Measurements from ENCODE around the gene MALSU1. TPM values are rescaled to one million over a fixed set of nuclear protein-coding genes. Genes with fewer than 3 reads are reported as not detected.
A peak's percentile ranks its signal among the peaks of the same experiment; 100 is the strongest.
"Not testable (repeated sequence)": the region's sequence is repeated elsewhere in the genome, so short reads cannot be mapped to it uniquely, and the experiment has no call there.

MALSU1 gene
- total RNA-seq, 2 donors from 2014 or later, result 52.1 to 55.5 TPM

DNA sequence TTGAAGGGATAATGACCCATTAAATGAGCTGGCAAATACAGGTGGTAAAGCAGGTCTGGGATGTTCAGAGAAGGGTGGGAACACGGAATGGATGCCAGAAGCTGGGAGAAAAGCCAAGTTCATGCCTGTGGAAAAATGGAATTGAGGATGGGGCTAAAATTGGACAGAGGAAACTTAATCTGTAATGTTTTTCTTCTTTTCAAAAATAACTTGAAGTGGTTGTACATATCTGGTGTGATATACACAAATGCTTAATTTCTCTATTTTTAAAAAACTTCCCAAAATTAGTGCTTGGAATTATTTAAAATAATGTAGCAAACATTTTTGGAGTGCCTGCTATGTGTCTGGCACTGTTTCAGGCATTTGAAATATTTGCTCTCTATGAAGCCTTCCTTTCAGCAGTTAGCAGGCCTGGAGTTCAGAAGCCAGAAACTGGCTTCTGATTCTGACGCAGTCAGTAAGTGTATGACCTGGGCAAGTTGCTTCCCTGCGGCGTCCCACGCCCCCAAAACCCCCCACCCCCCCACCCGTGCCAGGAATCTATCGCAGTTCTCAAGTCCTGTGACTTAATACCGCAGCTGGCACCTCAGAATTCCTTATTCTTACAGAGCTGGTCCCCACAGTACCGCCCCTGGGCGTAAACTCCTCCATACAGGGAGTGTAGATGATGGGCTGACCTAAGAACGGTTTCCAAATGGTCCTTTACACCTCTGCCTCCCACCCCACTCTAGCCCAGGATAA lies 828 bp upstream of the MALSU1 start:
- Histone ChIP-seq H3K27me3 (replicated peaks; ENCODE audit: insufficient read depth) (no peaks in the 10 kb centered on the region), H3K9me3 (no peaks in the 10 kb centered on the region), H3K4me1 (replicated peaks) (no peaks in the 10 kb centered on the region), H3K4me3 (peak overlapping the region; percentile 76 to 79), H3K27ac (peak overlapping the region; percentile 63 to 66), H3K36me3 (no peaks in the 10 kb centered on the region)
- intact Hi-C loops (cut with DNase I), result no loop called here
- DNase-seq (ENCODE audit: low spot score), result no peak
- TF ChIP-seq POLR2A (IDR thresholded peaks at IDR 0.05), result no peak
- TF ChIP-seq POLR2AphosphoS5 (IDR thresholded peaks at IDR 0.05), result no peak
- TF ChIP-seq, protein P1, sequence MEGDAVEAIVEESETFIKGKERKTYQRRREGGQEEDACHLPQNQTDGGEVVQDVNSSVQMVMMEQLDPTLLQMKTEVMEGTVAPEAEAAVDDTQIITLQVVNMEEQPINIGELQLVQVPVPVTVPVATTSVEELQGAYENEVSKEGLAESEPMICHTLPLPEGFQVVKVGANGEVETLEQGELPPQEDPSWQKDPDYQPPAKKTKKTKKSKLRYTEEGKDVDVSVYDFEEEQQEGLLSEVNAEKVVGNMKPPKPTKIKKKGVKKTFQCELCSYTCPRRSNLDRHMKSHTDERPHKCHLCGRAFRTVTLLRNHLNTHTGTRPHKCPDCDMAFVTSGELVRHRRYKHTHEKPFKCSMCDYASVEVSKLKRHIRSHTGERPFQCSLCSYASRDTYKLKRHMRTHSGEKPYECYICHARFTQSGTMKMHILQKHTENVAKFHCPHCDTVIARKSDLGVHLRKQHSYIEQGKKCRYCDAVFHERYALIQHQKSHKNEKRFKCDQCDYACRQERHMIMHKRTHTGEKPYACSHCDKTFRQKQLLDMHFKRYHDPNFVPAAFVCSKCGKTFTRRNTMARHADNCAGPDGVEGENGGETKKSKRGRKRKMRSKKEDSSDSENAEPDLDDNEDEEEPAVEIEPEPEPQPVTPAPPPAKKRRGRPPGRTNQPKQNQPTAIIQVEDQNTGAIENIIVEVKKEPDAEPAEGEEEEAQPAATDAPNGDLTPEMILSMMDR (IDR thresholded peaks at IDR 0.05), result no peak
- WGBS, result 77% methylated on average over 11 of the region's 11 CpGs

DNA sequence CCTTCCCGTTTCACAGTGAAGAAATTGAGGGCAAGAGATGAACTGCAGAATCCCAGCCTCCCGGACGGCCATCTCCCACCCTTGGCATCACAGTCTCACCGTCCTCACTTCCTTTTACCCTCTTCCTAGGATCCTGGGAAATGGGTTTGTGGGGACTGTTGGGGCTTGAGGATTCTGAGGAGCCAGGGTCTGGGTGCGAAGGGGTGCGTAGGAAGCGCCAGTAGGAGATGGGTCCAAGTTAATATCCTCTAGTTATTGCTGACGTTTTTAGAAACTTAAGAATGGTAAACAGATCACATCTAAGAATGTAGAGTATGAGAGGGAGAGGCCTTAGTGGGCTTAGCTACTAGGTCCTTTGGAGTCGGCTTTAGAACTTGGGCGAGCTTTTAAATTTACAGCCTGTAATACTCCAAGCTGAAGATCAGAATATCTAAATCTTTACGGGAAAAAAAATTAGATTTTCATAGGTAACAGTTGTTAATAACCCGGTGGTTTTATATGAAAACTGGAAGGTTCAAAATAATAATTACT lies 696 bp downstream of the MALSU1 start:
- TF ChIP-seq POLR2A (IDR thresholded peaks at IDR 0.05) (no peak), POLR2AphosphoS5 (IDR thresholded peaks at IDR 0.05) (no peak)
- TF ChIP-seq, protein P1 (IDR thresholded peaks at IDR 0.05), result no peak
- H3K36me3 ChIP-seq, result no peaks in the 10 kb centered on the region
- no peaks in the 10 kb centered on the region for H3K4me1 ChIP-seq (replicated peaks)
- H3K27me3 ChIP-seq (replicated peaks; ENCODE audit: insufficient read depth), result no peaks in the 10 kb centered on the region
- no peaks in the 10 kb centered on the region for H3K9me3 ChIP-seq
- peak overlapping the region; percentile 76 to 79 for H3K4me3 ChIP-seq
- 9% methylated on average over 12 of the region's 12 CpGs for WGBS
- DNase-seq (ENCODE audit: low spot score), result no peak
- peak overlapping the region; percentile 63 to 66 for H3K27ac ChIP-seq
- intact Hi-C loops (cut with DNase I), result no loop called here

- H3K4me3 ChIP-seq, result no peak overlapping the region
- DNase-seq (ENCODE audit: low spot score), result no peak
- no peaks in the 10 kb centered on the region for H3K9me3 ChIP-seq
- intact Hi-C loops (cut with DNase I), result no loop called here
- peaks cover 0 to 4% of the 10 kb centered on the region in 2 donors for H3K36me3 ChIP-seq
- TF ChIP-seq, protein P1 (IDR thresholded peaks at IDR 0.05), result no peak
- TF ChIP-seq POLR2AphosphoS5 (IDR thresholded peaks at IDR 0.05) (no peak), POLR2A (IDR thresholded peaks at IDR 0.05) (no peak)
- 91% methylated on average over 2 of the region's 2 CpGs for WGBS
- H3K27ac ChIP-seq, result no peak overlapping the region
- H3K27me3 ChIP-seq (replicated peaks; ENCODE audit: insufficient read depth), result no peaks in the 10 kb centered on the region
- no peaks in the 10 kb centered on the region for H3K4me1 ChIP-seq (replicated peaks)
Measured at GRCh38 chr7:23306936-23307521, 7.9 kb downstream of the MALSU1 start.

GRCh38 chr7:23308754-23309153 lies 9.6 kb downstream of the MALSU1 start:
- TF ChIP-seq, protein P1 (IDR thresholded peaks at IDR 0.05), result no peak
- TF ChIP-seq POLR2AphosphoS5 (IDR thresholded peaks at IDR 0.05) (no peak), POLR2A (IDR thresholded peaks at IDR 0.05) (no peak)
- Histone ChIP-seq H3K9me3 (no peaks in the 10 kb centered on the region), H3K27me3 (replicated peaks; ENCODE audit: insufficient read depth) (no peaks in the 10 kb centered on the region), H3K4me1 (replicated peaks) (no peaks in the 10 kb centered on the region), H3K36me3 (peaks cover 0 to 4% of the 10 kb centered on the region in 2 donors), H3K4me3 (no peak overlapping the region), H3K27ac (no peak overlapping the region)
- intact Hi-C loops (cut with DNase I), result no loop called here
- DNase-seq (ENCODE audit: low spot score), result no peak
- WGBS, result 88% methylated on average over 6 of the region's 6 CpGs

- H3K36me3 ChIP-seq; H3K9me3 ChIP-seq; intact Hi-C loops (cut with DNase I); DNase-seq (ENCODE audit: low spot score); H3K27me3 ChIP-seq (replicated peaks; ENCODE audit: insufficient read depth); H3K4me1 ChIP-seq (replicated peaks); H3K27ac ChIP-seq; H3K4me3 ChIP-seq: not testable (repeated sequence)
- WGBS, result 93% methylated on average over 2 of the region's 2 CpGs
Measured at GRCh38 chr7:23312141-23312540, 13.0 kb downstream of the MALSU1 start.
